ENCODE measurements around the gene URGCP. TPM values are rescaled to one million over a fixed set of nuclear protein-coding genes. Genes with fewer than 3 reads are reported as not detected.

Gene URGCP
- total RNA-seq, 1 donor from 2014 or later: 21.2 TPM

GRCh38 chr7:43876241-43876640 lies 30.2 kb downstream of the URGCP start:
- DNase-seq (ENCODE audit: extremely low read depth, low read depth, low spot score): no peak

- DNase-seq (ENCODE audit: extremely low read depth, low read depth, low spot score): no peak
Observed at GRCh38 chr7:43873300-43873699, 33.1 kb downstream of the URGCP start.

GRCh38 chr7:43872406-43873110 lies 33.8 kb downstream of the URGCP start:
- no peak for DNase-seq (ENCODE audit: extremely low read depth, low read depth, low spot score)

GRCh38 chr7:43871064-43871463 lies 35.3 kb downstream of the URGCP start:
- DNase-seq (ENCODE audit: extremely low read depth, low read depth, low spot score): no peak

GRCh38 chr7:43870316-43870715 lies 36.1 kb downstream of the URGCP start:
- no peak for DNase-seq (ENCODE audit: extremely low read depth, low read depth, low spot score)

GRCh38 chr7:43869867-43870240 lies 36.5 kb downstream of the URGCP start:
- DNase-seq (ENCODE audit: extremely low read depth, low read depth, low spot score): no peak

- DNase-seq (ENCODE audit: extremely low read depth, low read depth, low spot score): peak; percentile 44
Observed at GRCh38 chr7:43869006-43869866, 37.2 kb downstream of the URGCP start, which contains the start of gene MRPS24. TSS of gene MRPS24 (minus strand) at chr7:43869517. CDS start at chr7:43869495, 22 bp downstream.

GRCh38 chr7:43868681-43869005 lies 37.8 kb downstream of the URGCP start:
- no peak for DNase-seq (ENCODE audit: extremely low read depth, low read depth, low spot score)

GRCh38 chr7:43868181-43868580 lies 38.2 kb downstream of the URGCP start:
- DNase-seq (ENCODE audit: extremely low read depth, low read depth, low spot score): no peak

GRCh38 chr7:43865277-43865676 lies 41.1 kb downstream of the URGCP start:
- no peak for DNase-seq (ENCODE audit: extremely low read depth, low read depth, low spot score)

GRCh38 chr7:43864126-43864525 lies 42.3 kb downstream of the URGCP start:
- no peak for DNase-seq (ENCODE audit: extremely low read depth, low read depth, low spot score)

- no peak for DNase-seq (ENCODE audit: extremely low read depth, low read depth, low spot score)
Observed at GRCh38 chr7:43856996-43857395, 49.4 kb downstream of the URGCP start.

- DNase-seq (ENCODE audit: extremely low read depth, low read depth, low spot score): no peak
Observed at GRCh38 chr7:43856316-43856715, 50.1 kb downstream of the URGCP start.

GRCh38 chr7:43855176-43855575 lies 51.2 kb downstream of the URGCP start:
- DNase-seq (ENCODE audit: extremely low read depth, low read depth, low spot score): no peak

GRCh38 chr7:43851805-43852204 lies 54.6 kb downstream of the URGCP start:
- DNase-seq (ENCODE audit: extremely low read depth, low read depth, low spot score): no peak

- DNase-seq (ENCODE audit: extremely low read depth, low read depth, low spot score): no peak
Observed at GRCh38 chr7:43850348-43851116, 55.9 kb downstream of the URGCP start.

- no peak for DNase-seq (ENCODE audit: extremely low read depth, low read depth, low spot score)
Observed at GRCh38 chr7:43849047-43849446, 57.3 kb downstream of the URGCP start.

GRCh38 chr7:43847496-43847895 lies 58.9 kb downstream of the URGCP start:
- DNase-seq (ENCODE audit: extremely low read depth, low read depth, low spot score): no peak

GRCh38 chr7:43844662-43845061 lies 61.7 kb downstream of the URGCP start:
- DNase-seq (ENCODE audit: extremely low read depth, low read depth, low spot score): no peak

- no peak for DNase-seq (ENCODE audit: extremely low read depth, low read depth, low spot score)
Observed at GRCh38 chr7:43844257-43844656, 62.1 kb downstream of the URGCP start.

GRCh38 chr7:43843296-43843695 lies 63.1 kb downstream of the URGCP start:
- DNase-seq (ENCODE audit: extremely low read depth, low read depth, low spot score): no peak

All from glomerular endothelial cell (primary cell).